NCI-H526 (cell line): ENCODE data around the gene CACNB4.

Source experiments
- DNase-seq, 2 experiments: peaks; one replicate each; lab custom pipeline; 2025; lab: John Stamatoyannopoulos, UW

CACNB4 gene

DNA sequence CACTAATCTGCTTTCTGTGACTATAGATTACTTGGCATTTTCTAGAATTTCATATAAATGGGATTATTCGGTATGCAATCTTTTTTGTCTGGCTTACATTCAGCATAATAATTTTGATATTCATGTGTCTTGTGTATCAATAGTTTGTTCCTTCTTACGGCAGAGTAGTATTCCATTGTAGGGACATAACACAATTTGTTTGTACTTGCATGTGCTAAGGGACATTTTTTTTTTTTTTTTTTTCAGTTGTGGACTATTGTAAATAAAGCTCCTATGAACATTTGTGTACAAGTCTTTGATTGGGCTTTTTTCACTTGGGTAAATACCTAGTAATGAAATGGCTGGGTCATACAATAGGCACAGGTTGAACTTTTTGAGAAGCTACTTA lies 315.7 kb downstream of the CACNB4 start:
- DNase-seq = no peak
